Kidney glomerular epithelial cell (primary cell): ENCODE results near the gene DARS1.
A peak's percentile ranks its signal among the peaks of the same experiment; 100 is the strongest.
"Not testable (repeated sequence)": the region's sequence is repeated elsewhere in the genome, so short reads cannot be mapped to it uniquely, and the experiment has no call there.

Experiments used
- DNase-seq: peaks from one replicate; lab custom pipeline; 2025; lab: John Stamatoyannopoulos, UW

Gene DARS1

DNA sequence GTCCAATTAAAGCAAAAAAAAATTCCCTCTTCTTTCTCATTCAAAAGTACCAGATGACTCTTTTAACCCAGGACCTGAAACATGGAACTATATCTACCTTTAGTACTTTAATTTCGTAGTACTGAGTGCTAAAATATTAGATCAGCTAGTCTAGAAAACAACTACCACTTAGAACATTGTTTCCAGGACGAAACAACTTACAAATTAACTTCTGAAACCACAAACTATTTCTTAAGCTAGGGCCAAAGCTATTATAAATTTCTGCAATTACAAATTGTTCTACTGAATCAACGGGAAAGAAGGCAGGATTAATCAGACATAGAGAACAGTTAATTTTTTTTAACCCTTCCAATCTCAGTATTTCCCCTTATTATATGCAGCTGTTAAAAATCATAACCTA is 39.9 kb downstream of the DARS1 start:
- DNase-seq: peak; percentile 33

DNA sequence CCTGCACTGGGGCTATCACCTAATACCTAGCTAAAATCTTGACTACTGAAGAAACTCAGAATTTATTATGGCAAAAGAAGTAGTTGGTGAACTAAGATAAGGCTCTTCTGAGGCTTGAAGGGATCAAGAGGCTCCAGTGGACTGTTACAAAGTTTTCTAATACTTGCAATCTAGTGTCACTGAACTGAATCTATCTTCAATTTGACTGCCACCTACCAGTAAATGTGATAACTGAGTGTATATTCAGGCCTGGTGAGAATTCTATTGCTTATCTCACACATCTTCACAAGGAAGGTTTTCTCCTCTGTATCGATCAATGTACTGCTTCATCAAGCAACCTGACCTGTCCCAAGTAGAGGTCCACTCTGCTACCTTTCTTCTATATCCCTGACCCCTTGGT is 40.8 kb downstream of the DARS1 start:
- no peak for DNase-seq

DNA sequence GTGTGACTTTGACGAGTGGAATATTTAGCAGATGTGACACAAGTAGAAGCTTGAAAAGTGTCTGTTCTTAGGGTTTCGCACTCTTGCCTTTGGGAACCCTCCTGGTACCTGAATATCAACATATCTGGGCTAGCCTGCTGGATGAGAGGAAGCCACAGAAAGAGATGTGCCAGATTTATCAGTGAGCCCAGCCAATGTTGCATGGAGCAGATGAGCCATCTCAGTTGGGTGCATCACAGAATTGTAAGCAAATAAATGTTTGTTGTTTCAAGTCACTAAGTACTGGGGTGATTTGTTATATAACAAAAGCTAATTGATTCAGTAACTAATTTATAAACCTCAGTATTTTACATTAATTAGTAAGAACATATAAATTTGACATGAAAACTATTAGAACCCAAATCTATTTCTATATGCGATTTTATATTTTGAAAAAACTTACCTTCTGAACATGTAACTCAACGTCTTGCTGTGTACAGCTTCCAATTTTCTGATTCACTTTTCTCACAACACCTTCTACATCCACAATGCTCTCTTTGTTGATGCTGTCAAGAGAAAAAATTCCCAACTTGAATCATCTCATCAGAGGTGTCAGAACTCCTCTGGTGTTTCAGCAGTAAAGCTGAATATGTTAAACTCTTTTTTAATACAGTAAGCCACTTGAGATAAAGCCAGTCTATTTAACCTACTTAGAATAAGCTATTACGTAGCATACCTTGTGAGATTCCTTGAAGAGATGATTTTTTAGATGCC is 42.3 kb downstream of the DARS1 start:
- no peak for DNase-seq

DNA sequence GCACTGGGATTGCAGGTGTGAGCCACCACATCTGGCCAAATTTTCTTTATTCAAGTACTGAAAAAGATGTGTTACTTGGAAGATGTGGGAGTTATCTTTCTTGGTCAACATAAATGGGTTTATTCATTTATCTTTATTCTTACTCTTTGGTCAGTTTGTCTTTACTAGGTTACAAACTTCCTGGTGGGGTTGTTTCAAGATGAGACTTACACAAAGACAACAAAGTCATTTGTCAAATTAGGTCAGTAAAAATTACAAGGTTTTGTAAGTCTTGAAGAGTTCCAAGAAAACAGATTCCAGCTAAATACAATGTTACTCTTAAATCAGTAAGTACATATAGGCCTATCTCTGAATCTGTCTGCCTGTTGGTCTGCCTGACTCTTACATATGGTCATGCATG is 48.9 kb downstream of the DARS1 start:
- DNase-seq: no peak

DNA sequence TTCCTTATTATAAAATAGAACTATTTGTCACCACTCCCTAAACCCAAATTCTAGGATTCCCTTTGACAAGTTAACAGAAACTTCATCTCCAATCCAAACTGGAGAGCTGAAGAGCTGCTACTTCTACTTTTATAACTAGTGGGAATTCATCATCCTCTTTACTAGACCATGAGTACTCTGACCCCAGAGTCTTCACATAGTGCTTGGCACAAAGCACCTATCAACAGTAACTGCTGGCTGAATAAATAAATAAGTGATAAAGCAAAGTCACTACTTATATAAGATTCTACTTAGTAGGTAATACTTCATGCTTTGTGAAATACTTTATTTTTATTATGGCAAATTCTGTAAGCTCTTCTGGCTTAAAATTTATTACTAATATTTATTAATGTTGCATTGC is 49.5 kb downstream of the DARS1 start:
- no peak for DNase-seq

DNA sequence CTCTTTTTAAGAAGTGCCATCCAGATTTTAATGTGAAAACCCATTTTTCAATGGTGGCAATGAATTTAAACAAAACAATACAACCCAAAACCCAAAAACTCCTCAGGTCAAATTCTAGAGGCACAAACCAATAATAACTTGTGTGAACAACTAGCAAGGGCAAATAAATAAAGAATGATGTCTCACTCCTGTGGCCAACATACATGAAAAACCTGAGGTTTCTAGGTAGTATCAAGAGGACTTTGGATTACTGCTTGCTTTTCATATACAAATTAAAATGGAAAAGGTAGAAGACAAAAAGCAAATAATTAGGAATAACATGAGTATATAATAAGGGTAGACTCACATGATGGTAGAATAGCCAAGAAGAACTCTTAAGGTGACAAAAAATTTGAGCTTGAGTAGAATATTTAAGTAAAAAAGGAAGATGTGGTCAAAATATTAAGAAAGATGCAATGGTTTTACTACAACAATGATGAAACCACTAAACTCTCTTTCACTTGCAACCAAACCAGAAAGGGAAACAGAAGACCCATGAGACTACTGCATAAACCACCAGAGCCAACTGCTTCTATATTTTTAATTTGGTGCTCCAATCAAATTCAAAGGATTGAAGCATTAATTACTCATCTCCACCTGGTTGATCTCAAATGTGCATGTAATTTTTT is 53.5 kb downstream of the DARS1 start:
- DNase-seq: no peak

DNA sequence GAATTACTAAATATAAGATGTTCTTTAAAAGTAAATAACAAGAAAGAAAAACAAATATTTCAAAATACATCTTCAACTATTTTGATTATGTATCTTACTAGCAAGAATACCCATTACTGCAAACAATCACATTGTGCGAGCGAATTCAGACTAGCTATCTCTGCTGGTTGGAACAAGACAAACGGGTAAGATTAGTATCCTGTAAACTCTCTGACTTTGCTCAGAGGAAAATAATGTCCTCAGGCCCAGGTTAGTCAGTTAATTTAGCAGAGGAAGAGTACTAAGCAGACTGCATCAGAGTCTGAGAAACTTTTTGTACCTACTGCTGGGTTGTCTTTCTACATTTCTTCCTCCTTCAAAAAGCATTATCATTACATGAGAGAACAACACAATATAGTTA is 58.8 kb downstream of the DARS1 start:
- DNase-seq: no peak

DNA sequence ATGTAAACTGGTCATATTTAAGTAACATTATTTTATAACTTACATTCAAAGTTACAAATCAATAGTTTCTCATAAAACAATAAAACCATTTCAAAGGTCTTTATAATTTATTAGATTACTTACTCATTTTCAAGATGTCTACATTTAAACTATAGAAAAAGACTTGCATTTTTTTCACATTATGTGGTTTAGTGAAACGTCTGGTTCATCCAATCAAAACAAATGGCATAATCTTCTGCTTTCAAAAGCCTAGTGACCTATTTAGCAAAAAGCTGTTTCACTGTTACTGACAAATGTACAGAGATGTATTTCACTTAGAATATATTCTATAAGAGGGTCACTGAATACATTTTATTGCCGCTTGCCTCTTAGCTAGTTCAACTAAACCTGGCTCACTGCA is 59.9 kb downstream of the DARS1 start:
- DNase-seq: no peak

DNA sequence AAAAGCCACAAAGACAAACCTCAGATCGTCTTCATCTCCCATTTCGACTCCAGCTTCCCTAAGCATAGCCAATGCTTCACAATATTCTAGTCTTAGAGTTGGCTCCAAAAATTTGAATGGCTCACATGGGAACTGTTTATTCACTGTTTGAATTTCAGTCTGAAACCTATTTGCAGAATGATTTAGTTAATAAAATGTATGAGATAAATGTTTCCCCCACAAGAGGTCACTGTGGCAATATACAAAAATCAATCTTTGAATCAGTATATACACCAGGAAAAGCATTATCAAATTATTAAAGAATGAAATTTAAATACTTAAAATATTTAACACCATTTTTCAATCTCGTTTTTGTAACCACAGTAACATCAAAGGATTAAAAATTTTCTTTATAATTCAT is 69.2 kb downstream of the DARS1 start:
- DNase-seq: peak; percentile 18

DNA sequence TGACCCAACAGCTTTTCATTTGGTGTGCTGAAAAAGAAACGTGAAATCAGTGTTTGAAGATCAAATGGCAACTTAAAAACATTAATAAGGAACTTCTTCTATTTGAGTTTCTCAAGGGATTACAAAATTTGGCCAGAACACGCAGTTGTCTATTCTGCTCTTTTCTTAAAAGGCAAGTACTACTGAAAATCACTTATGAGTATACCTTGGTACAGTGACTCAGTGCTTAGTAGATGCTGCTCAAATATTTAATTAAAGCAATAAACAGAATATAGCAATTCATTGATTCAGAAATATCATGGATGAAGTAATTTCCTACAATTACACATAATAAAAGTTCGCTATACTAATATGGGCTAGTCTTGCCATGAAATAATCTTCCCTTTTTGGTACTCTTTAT is 70.9 kb downstream of the DARS1 start:
- no peak for DNase-seq

DNA sequence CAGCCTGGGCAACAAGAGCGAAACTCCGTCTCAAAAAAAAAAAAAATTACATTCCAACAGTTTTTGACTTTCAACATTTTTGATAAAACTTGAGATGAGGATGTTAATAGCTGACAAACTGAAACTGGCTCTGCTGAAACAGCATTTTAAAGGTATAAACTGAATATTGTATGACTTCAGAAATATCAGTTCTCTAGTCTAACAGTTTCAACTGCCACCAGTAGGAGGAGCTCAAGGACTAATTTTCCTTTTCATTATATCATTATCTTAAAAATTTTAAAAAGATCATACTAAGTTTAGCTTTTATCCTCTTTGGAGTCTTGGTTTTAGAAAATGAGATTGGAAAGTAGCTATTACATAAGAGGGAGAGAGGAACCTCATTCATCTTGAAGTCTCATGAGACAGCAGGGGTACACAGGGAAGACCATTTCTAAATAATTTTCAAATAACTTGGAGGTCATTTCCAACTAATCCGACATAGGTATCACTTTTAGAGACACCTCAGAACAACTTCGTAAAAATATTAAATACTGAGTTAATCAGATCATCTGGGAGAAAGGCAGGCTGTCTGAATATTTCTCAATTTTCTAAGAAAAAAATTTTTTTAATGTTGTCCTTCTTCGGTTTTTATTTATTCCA is 71.6 kb downstream of the DARS1 start:
- peak; percentile 73 for DNase-seq

DNA sequence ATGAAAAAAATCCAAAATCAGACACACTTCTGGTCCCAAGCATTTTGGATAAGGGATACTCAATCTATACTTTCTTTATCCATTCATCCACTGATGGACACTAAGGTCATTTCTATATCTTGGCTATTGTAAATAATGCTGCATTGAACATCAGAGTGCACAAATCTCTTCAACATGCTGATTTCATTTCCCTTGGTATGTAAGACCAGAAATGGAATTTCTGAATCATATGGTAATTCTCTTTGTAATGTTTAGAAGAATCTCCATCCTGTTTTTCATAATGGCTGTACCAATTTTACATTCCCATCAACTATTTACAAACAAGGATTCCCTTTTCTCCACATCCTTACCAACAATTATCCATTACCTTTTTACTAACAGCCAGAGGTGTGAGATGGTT is 75.5 kb downstream of the DARS1 start:
- DNase-seq: no peak

DNA sequence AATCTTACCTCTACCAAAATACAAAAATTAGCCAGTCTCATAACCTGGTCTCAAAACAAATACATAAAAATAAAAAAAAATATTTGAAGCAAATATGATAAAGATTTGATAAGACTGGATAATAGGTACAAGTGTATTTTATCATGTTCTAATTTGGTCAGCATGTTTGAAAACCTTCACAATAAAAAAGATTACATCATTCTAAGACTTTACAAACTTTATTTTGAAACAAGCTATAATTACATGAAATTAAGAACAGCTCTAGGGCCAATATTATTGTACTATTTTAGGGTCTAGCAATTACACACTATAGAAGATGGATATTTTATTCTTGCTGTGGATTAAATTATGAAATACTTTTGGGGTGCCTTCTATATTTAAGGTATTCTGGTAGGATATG is 79.7 kb downstream of the DARS1 start:
- DNase-seq: no peak

DNA sequence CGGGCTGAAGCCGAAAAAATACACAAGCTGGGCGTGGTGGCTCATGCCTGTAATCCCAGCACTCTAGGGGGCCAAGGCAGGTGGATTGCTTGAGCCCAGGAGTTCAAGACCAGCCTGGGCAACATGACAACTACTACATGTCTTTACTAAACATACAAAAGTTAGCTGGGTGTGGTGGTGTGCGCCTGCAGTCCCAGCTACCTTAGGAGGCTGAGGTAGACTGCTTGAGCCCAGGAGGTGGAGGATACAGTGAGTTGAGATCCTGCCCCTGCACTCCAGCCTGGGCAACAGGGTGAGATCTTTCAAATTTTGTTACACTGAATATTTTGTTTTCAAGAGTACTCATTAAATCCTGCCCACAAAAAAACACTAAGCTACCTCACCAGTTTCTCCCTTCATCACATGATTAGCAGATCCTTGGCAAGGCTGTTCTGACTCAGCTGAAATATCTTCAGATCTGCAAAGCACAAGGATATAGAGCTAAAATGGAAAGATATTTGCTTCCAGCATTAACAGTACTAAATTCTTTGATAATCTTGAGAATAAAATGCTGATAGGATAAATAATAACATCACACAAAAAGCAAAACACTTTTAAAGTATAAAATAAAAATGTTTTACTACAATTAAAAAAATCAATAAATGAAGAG is 81.0 kb downstream of the DARS1 start:
- DNase-seq: no peak

DNA sequence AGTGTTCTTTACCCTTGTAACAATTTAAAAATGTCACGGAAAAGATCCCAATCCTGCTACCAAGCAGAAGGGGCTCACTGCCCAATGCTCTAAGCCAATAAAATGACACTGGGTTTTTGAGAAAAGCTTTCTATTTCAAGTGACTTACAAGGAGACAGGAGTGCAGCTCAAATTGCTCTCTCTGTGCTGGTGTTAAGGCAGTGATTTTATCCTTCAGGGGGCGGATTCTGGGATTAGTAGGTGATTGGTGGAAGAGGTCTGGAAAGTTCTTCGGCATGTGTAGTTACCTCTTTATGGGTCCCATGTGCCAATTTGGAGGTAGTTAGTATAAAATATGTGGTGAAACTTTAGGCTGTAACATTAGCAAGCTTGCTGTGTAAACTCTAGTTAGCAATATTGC is 81.8 kb downstream of the DARS1 start:
- no peak for DNase-seq

DNA sequence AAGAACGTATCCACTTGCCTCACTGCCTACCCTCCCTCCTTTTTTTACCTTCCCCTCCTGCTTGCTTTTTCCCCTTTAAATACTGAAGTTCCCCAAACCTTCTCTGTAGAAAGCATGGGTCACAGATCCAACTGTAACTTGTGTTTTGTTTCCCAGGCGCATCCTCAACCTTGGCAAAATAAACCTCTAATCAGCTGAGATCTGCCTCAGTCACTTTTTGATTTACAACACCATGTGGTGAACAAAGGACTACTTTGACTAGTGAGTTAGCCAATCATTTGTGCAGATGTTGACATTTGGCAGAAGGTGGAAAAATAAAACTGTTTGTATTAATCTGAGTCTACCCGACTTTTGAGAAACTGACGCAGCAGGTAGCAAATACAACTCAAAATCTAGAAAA is 85.9 kb downstream of the DARS1 start:
- no peak for DNase-seq

DNA sequence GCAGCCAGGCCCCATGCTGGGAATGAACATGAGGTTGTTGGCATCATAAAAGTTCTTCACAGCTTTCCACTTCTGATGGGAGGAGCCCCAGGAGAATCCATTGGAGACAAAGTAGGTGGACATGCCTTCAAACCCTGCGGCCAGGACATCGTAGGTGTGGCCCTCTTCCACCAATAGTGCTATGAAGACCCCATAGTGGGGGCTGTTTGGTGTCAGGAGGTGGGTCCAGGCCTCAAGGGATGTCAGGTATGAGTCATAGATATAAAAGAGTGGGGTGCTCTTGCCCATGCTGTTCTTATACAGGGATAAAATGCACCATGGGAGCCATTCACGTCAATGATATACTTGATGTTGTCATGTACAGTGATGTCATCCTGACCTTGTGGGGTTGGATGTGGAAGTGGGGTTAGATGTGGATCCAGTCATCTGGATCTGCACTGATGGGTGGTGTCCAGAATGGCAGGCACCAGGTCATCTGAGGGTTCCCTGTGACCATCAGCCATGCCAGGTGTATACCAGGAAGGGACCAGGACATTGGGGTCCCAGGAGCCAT is 87.1 kb downstream of the DARS1 start:
- DNase-seq: no peak

DNA sequence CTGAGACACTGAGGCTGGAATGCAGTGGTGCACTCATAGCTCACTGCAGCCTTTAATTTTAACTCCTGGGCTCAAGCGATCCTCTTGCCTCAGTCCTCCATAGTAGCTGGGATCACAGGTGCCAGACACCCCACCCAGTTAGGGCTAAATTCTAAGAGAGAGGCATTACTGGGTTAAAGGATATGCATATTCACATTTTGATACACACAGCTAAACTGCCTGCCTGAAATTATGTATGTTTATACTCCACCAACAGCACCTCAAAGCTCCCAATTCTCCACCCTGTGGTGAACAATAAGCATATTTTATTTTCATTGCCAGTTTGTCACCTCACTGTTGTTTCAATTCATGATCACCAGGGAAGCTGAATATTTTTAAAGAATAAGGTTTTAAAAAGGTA is 90.5 kb downstream of the DARS1 start:
- no peak for DNase-seq

DNA sequence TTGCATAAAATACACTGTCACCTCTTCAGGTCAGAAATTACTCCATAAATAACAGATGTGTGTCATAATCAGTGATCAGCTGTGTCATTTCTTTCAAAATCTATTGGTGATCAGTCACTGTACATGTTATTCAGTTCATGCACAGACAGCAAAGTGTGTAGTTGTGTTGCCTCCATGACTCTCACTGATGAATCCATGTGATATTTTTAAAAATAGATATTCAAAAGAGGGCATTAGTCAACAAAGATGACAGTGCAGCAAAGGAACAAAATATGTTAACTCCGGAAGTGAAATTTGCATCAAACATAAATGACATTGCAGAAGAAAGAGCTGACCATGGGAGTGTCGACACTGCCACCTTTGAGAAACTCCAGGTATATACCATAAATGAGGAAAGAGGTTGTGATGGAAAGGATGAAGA is 92.0 kb downstream of the DARS1 start:
- DNase-seq: no peak

DNA sequence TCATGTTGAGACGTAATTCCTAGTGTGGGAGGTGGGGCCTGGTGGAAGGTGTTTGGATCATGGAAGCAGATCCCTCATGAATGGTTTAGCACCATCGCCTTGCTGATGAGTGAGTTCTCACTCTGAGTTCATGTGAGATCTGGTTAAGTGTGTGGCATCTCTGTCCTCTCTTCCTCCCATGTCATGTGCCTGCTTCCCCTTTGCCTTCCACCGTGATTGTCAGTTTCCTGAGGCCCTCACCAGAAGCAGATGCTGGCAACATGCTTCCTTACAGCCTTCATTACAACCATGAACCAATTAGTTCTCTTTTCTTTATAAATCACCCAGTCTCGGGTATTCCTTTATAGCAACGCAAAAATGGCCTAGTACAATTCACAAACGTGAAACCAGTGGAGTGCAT is 94.6 kb downstream of the DARS1 start:
- DNase-seq: no peak

DNA sequence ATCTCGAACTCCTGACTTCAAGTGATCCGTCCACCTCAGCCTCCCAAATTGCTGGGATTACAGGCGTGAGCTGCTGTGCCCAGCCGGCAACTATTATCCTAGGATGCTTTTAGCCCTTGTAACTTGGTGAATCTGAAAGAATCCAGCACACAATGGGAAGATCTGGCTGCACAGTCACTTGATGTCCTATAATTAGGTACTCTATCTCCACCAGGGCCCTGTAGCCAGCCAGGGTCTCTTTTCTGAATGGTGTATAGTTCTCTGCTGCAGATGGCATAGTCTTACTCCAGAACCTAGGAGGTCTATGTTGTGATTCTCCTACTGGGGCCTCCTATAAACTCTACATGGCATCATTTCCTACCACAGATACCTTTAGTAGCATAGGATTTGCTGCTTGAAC is 95.3 kb downstream of the DARS1 start:
- no peak for DNase-seq

DNA sequence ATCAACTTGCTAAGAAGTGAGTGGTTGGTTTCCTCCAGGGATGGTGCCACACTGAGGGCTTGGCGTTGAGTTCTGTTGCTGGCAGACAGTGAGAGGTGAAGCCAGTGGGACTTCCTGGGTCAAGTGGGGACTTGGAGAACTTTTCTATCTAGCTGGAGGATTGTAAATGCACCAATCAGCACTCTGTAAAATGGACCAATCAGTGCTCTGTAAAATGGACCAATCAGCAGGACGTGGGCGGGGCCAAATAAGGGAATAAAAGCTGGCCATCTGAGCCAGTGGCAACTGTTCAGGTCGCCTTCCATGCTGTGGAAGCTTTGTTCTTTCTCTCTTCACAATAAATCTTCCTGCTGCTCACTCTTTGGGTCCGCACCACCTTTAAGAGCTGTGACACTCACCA is 96.8 kb downstream of the DARS1 start:
- DNase-seq: not testable (repeated sequence)

DNA sequence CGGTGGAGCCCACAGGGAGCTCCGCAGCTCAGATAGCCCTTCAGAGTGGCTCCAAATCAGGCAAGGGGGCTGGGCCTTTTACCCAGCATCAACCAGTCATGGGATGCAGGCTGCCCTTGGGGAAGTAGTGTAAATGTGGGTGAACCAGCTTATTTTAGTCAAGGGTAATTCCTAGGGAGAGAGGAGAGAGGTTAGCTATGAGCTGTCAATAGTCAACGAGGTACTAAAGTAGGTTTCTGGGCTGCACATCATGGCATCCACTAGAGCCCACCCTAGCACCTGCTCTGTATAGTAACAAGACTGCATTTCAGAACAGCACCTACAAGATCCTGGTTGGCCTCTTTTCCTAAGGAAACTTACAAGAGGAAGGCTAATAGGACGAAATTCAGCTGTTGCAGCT is 99.7 kb downstream of the DARS1 start:
- no peak for DNase-seq
